ENCODE results near the gene GDNF. TPM values are rescaled to one million over a fixed set of nuclear protein-coding genes. Genes with fewer than 3 reads are reported as not detected.

The GDNF gene
- total RNA-seq, 1 experiment from 2014 or later = 0.85 TPM

- Histone ChIP-seq H3K27me3 (ENCODE audit: insufficient read depth, low read depth) (no peaks in the 10 kb centered on the region), H2AFZ (no peak overlapping the region), H4K20me1 (ENCODE audit: insufficient read depth) (no peaks in the 10 kb centered on the region), H3K4me3 (no peak overlapping the region), H3K27ac (no peak overlapping the region), H3K36me3 (ENCODE audit: low read depth) (no peaks in the 10 kb centered on the region), H3K79me2 (ENCODE audit: low read depth) (no peaks in the 10 kb centered on the region), H3K9me3 (ENCODE audit: insufficient read depth, low read depth) (0 out of 2 replicates have a peak, but pooled peaks cover 4% of the 10 kb centered on the region), H3K9me2 (ENCODE audit: insufficient read depth) (no peaks in the 10 kb centered on the region), H3F3A (ENCODE audit: insufficient read depth, low read depth) (0 out of 2 replicates have a peak, but pooled peaks cover 6% of the 10 kb centered on the region), H3K4me2 (no peak overlapping the region), H3K4me1 (replicated peaks; ENCODE audit: insufficient read depth) (peaks cover 10% of the 10 kb centered on the region)
- ChIA-PET POLR2A (ENCODE audit: unreplicated experiment) (no interaction called here), CTCF (no interaction called here)
- TF ChIP-seq CTCF (conservative IDR thresholded peaks at IDR 0.05) (no peak), EZH2 (IDR thresholded peaks at IDR 0.05; ENCODE audit: low read depth) (no peak)
- no peak for DNase-seq
- no TSS peak for BruUV-seq (replicated peaks)
- intact Hi-C loops (cut with micrococcal nuclease; ENCODE audit: unreplicated experiment) = loop anchor here (10.0 kb wide), 1 partner anchor 282 kb away; no protein-coding TSS in a partner anchor
These were observed 23.5 kb downstream of the GDNF start for GRCh38 chr5:37816331-37816730.

GRCh38 chr5:37815913-37816312, 23.9 kb downstream of the GDNF start:
- no peak for DNase-seq
- intact Hi-C loops (cut with micrococcal nuclease; ENCODE audit: unreplicated experiment) = loop anchor here (2.0 to 10.0 kb wide), 3 partner anchors 23 to 281 kb away; no protein-coding TSS in a partner anchor

GRCh38 chr5:37814699-37815098, 25.1 kb downstream of the GDNF start:
- H3F3A ChIP-seq (ENCODE audit: insufficient read depth, low read depth) = 0 out of 2 replicates have a peak, but pooled peaks cover 6% of the 10 kb centered on the region
- 0 out of 2 replicates have a peak, but pooled peaks cover 4% of the 10 kb centered on the region for H3K9me3 ChIP-seq (ENCODE audit: insufficient read depth, low read depth)
- peaks cover 10% of the 10 kb centered on the region for H3K4me1 ChIP-seq (replicated peaks; ENCODE audit: insufficient read depth)
- no peaks in the 10 kb centered on the region for H3K79me2 ChIP-seq (ENCODE audit: low read depth)
- no peaks in the 10 kb centered on the region for H3K27me3 ChIP-seq (ENCODE audit: insufficient read depth, low read depth)
- H3K9me2 ChIP-seq (ENCODE audit: insufficient read depth) = no peaks in the 10 kb centered on the region
- no TSS peak for BruUV-seq (replicated peaks)
- H3K4me3 ChIP-seq = no peak overlapping the region
- TF ChIP-seq EZH2 (IDR thresholded peaks at IDR 0.05; ENCODE audit: low read depth) (no peak), CTCF (conservative IDR thresholded peaks at IDR 0.05) (no peak)
- H3K36me3 ChIP-seq (ENCODE audit: low read depth) = no peaks in the 10 kb centered on the region
- POLR2A ChIA-PET (ENCODE audit: unreplicated experiment) = no interaction called here
- H4K20me1 ChIP-seq (ENCODE audit: insufficient read depth) = no peaks in the 10 kb centered on the region
- no peak overlapping the region for H2AFZ ChIP-seq
- intact Hi-C loops (cut with micrococcal nuclease; ENCODE audit: unreplicated experiment) = loop anchor here (2.0 to 10.0 kb wide), 3 partner anchors 22 to 280 kb away; no protein-coding TSS in a partner anchor
- DNase-seq = peak; percentile 65 to 92
- no peak overlapping the region for H3K27ac ChIP-seq
- H3K4me2 ChIP-seq = peak overlapping the region; percentile 13; the same call in 1 of the 2 replicates
- CTCF ChIA-PET = no interaction called here

More at GRCh38 chr5:37815913-37816312, 23.9 kb downstream of the GDNF start:
- no peak overlapping the region for H3K27ac ChIP-seq
- 0 out of 2 replicates have a peak, but pooled peaks cover 4% of the 10 kb centered on the region for H3K9me3 ChIP-seq (ENCODE audit: insufficient read depth, low read depth)
- no peaks in the 10 kb centered on the region for H3K36me3 ChIP-seq (ENCODE audit: low read depth)
- no peak overlapping the region for H3K4me3 ChIP-seq
- 0 out of 2 replicates have a peak, but pooled peaks cover 6% of the 10 kb centered on the region for H3F3A ChIP-seq (ENCODE audit: insufficient read depth, low read depth)
- no peaks in the 10 kb centered on the region for H4K20me1 ChIP-seq (ENCODE audit: insufficient read depth)
- no peaks in the 10 kb centered on the region for H3K9me2 ChIP-seq (ENCODE audit: insufficient read depth)
- BruUV-seq (replicated peaks) = no TSS peak
- POLR2A ChIA-PET (ENCODE audit: unreplicated experiment) = no interaction called here
- no peaks in the 10 kb centered on the region for H3K27me3 ChIP-seq (ENCODE audit: insufficient read depth, low read depth)
- no peaks in the 10 kb centered on the region for H3K79me2 ChIP-seq (ENCODE audit: low read depth)
- CTCF ChIA-PET = no interaction called here
- H2AFZ ChIP-seq = no peak overlapping the region
- H3K4me1 ChIP-seq (replicated peaks; ENCODE audit: insufficient read depth) = peaks cover 10% of the 10 kb centered on the region
- TF ChIP-seq CTCF (conservative IDR thresholded peaks at IDR 0.05) = no peak
- no peak for TF ChIP-seq EZH2 (IDR thresholded peaks at IDR 0.05; ENCODE audit: low read depth)
- no peak overlapping the region for H3K4me2 ChIP-seq
